Hematopoietic multipotent progenitor cell treated with erythropoietin and hydrocortisone succinate and interleukin-3 and kit ligand, for 4 days (in vitro differentiated cells): ENCODE measurements around the gene HOGA1.
A peak's percentile ranks its signal among the peaks of the same experiment; 100 is the strongest.
"Not testable (repeated sequence)": the region's sequence is repeated elsewhere in the genome, so short reads cannot be mapped to it uniquely, and the experiment has no call there.

ENCODE experiments used
- DNase-seq: peaks from one replicate; pipeline ENCODE4 v3.0.0-alpha.2; 2015

The HOGA1 gene

DNA sequence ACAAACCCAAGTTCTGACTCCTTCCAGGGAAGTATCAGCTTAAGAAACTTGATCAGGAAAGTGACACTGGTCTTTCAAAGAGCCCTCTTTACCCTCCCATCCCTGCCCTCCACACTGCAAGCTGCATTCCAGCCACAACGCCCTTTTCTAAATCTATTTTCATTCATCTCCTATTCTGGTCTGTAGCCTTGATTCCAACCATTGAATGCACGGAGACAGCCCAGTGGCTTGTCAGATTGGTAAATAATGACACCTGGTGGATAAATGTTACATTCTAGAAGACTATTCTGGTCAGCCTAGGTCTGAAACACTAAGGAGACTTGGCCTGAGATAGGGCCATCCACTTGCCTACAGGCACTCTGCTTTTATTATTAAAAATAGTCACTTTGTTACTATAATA lies 28.2 kb downstream of the HOGA1 start:
- peak; percentile 64 for DNase-seq

GRCh38 chr10:97618285-97618684 lies 34.1 kb downstream of the HOGA1 start:
- no peak for DNase-seq

- DNase-seq = no peak
These were observed 34.5 kb downstream of the HOGA1 start for GRCh38 chr10:97618733-97619132.

GRCh38 chr10:97623277-97623676 lies 39.1 kb downstream of the HOGA1 start:
- DNase-seq = no peak

DNA sequence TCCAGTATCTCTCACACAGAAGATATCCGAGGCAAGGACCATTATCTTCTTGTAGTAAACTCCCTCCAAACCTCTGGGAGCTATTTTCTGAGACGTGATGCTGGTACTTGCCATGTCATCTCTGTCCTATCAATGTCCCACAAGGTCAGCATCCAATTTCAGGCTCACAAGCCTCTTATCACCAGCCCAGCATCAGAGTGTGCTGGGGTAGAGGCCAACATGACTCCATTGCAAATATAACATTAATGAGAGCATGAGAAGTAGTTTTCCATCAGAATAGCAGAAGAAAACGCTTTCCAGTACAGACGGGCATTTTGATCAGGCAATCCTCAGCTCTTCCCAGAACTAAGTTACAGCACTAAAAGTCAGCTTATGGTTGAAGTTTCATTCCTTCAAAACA lies 43.5 kb downstream of the HOGA1 start:
- peak; percentile 27 for DNase-seq

DNA sequence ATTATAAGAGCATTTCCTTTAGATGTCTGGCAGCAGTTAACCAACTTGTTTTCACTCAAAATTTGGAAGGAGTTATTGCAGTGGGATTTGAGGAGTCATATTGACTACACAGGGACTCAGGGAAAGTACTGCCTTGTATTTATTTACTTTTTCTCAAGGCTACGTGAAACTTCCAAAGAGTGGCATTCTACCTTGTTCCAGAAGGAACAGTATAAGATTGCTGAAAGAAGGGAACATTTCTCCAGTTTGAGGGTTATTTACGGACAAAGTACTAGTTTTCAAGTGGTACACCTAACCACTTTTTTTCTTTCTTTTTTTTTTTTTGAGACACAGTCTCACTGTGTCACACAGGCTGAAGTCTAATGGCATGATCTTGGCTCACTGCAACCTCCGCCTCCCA lies 44.0 kb downstream of the HOGA1 start:
- DNase-seq = no peak

- DNase-seq = no peak
These were observed 45.1 kb downstream of the HOGA1 start for GRCh38 chr10:97629289-97629688.

- DNase-seq = no peak
These were observed 46.9 kb downstream of the HOGA1 start for GRCh38 chr10:97631098-97631497.

GRCh38 chr10:97632949-97633884 lies 49.0 kb downstream of the HOGA1 start, which contains the start of gene MORN4:
Gene MORN4 (minus strand): TSS chr10:97633500. CDS start chr10:97619653, 13,847 bp downstream.
- peak; percentile 97 for DNase-seq

DNA sequence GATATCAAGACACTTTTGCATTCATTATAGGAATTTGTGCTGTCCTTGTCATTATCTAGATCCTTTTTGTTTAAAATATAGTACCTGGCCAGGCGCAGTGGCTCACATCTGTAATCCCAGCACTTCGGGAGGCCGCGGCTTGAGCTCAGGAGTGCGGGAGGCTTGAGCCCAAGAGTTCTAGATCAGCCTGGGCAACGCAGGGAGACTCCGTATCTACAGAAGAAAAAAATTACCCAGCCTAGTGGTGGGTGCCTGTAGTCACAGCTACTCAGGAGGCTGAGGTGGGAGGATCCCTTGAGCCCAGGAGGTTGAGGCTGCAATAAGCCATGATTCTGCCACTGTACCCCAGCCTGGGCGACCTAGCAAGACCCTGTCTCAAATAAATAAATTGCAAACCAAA lies 49.7 kb downstream of the HOGA1 start:
- DNase-seq = peak; percentile 64

DNA sequence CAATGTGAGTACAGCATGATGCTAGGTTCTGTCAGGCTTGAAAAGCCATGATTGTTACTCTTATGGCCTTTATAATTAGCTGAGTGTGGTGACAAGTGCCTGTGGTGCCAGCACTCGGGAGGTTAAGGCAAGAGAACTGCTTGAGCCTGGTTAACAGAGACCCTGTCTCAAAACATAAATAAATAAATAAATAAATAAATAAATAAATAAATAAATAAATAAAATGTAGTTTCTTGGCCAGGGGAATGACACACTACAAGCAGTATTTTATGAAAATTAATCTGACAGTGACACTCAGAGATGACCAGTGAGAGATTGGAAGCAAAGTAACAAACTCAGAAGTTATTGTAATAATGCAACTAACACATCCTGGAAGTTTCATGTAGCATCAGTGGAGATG lies 51.4 kb downstream of the HOGA1 start:
- DNase-seq = no peak

GRCh38 chr10:97639090-97639489 lies 54.9 kb downstream of the HOGA1 start:
- not testable (repeated sequence) for DNase-seq

DNA sequence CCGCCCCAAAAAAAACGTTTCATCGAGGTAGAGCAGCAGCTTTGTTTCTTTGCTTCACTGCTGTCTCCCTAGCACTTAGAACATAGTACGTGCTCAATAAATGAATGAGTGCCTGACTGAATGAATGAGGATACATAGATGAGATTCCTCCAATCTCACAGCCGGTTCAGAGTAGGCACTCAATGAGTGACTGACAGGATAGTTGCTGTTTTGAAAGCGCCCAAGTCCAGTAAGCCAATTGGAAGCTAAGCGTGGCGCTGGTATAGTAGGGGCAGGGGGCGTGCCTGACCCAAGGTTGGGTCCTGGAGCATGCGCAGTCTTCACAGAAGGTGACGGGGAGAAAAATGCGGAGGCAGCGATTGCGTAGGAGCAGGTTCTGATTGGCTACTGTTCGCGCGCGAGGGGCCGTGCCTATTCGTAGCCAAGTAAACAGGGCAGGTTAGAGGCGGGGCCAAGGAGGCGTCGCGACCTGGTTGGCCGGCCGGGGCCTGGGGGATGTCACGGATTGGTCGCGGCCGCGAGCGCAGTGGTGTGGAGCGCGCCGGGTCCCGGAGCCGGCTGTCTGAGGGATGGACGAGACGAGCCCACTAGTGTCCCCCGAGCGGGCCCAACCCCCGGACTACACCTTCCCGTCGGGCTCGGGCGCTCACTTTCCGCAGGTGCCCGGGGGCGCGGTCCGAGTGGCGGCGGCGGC lies 56.1 kb downstream of the HOGA1 start, which contains the start of gene PI4K2A:
Gene PI4K2A, plus strand, starts transcription at position 498 of the 694 bp plus-strand sequence. Its CDS starts 72 bp downstream, at position 570.
- DNase-seq = peak; percentile 100

- peak; percentile 55 for DNase-seq
These were observed 57.0 kb downstream of the HOGA1 start for GRCh38 chr10:97640868-97641811.

DNA sequence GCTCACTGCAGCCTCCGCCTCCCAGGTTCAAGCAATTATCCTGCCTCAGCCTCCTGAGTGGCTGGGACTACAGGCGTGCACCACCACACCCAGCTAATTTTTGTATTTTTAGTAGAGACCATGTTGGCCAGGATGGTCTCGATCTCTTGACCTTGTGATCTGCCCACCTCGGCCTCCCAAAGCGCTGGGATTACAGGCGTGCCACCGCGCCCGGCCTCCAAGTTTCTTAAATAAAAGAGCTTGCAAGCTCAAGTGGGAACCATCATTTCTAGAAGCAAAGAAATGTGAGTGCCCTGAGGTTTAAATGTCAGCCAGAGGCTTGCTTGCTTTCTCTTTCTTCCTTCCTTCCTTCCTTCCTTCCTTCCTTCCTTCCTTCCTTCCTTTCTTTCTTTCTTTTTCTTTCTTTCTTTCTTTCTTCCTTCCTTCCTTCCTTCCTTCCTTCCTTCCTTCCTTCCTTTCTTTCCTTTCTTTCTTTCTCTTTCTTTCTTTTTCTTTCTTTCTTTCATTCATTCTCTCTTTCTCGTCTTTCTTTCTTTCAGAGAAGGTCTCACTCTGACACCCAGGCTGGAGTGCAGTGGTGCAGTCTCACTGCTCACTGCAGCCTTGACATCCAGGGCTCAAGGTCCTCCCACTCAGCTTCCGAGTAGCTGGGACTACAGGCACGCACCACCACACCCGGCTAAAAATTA lies 58.4 kb downstream of the HOGA1 start:
- not testable (repeated sequence) for DNase-seq

GRCh38 chr10:97643441-97643985 lies 59.3 kb downstream of the HOGA1 start:
- DNase-seq = no peak

DNA sequence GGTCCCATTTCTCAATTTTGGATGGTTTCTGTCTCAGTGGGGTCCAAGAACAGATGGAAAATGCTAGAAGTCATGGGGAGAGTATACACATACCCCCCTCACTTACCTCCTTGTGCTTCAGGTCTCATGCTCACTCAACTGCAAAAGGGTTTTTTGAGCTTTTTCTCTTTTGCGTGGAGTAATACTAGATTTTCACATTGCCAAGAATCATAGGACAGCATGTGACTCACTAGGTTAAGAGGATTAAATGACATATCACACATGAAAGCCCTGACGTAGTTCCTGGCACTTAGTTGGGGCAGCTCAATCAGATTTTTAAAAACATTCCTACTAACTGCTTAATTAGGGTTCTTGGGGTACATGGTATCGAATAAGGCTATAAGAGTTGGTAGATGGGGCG lies 60.7 kb downstream of the HOGA1 start:
- DNase-seq = no peak

DNA sequence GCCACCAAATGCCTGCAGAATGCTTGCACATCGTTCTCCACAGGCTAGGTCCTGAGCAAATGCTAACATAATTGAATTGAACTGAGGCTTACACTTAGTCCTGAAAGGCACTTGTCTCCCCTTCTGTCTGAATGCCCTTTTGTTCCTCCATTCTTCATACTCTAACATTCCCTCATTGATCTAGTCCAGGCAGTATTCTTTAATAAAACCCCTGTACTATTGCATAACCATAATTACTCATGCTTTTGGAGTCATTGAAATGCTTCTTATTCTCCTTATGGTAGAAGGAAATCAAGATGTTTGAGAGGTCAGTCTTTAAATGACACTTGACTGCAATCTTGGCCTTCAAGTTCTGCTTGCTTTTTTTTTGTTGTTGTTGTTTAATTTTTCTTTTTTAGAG lies 63.4 kb downstream of the HOGA1 start:
- DNase-seq = no peak

DNA sequence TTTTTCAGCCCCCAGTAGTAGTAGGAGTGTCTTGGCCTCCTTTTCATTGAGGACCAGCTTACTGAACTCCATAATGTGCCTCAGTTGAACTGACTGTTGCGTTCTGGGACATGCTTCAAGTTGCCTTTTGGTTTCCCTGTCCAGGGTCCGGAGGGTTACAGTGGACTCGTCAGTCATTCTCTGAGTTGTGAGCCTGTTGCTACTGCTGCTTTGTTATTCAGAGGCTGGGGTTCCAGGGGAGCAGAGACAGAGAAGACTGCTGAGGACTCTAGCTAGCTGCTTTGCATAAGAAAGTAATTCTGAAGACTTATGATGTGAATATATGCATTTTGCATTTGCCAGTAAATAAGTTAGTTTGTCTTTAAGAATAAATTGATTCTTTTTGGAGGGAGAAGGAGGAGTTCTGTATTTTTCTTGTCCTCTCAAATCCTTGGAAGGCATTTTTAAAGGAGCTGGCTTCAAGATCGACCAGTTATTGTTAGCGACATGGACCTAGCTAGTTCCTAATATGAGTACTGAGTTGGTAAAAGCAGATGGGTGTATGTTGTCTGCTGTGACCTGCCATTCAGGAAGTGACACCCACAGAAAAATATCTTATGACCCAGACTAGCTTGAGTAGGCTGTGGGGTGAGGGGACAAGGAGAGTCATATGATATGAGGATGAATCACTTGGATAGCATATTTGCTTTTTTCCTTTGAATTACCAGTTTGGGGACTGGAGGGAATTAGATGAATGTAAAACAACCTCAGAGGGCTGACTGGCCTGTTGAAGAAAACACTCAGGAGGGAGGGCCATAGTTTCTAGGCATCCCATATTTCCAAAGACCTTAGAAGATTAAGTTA lies 64.6 kb downstream of the HOGA1 start:
- DNase-seq = peak; percentile 86

GRCh38 chr10:97649405-97649750 lies 65.2 kb downstream of the HOGA1 start:
- DNase-seq = not testable (repeated sequence)

- DNase-seq = no peak
These were observed 66.5 kb downstream of the HOGA1 start for GRCh38 chr10:97650726-97651125.
